HFF-Myc (cell line): ENCODE data around the gene S100A8.
A peak's percentile ranks its signal among the peaks of the same experiment; 100 is the strongest.
"Not testable (repeated sequence)": the region's sequence is repeated elsewhere in the genome, so short reads cannot be mapped to it uniquely, and the experiment has no call there.

Experiments used
- DNase-seq: peaks from one replicate; pipeline ENCODE4 v3.0.0-alpha.2; 2011; ENCODE audit warnings: low read depth; ENCODE audit errors: extremely low read depth
- H3K4me3 ChIP-seq: replicated peaks from 2 replicates; pipeline ENCODE4 v1.5.1; 2011; ENCODE audit warnings: low read depth, mild to moderate bottlenecking, control low read depth, low read length
- CTCF ChIP-seq: IDR thresholded peaks from 2 replicates; pipeline ENCODE4 v1.5.1; 2012; ENCODE audit warnings: mild to moderate bottlenecking, low read depth, low read length, control low read depth; ENCODE audit errors: missing control alignments

Gene S100A8

GRCh38 chr1:153417136-153417888 lies 26.4 kb upstream of the S100A8 start:
- no peak overlapping the region for H3K4me3 ChIP-seq
- TF ChIP-seq CTCF: no peak
- DNase-seq: no peak

GRCh38 chr1:153415850-153416570 lies 25.1 kb upstream of the S100A8 start, which contains the start of gene S100A7A:
Gene S100A7A, plus strand, starts transcription at chr1:153416520. Its CDS starts 1,563 bp downstream, at chr1:153418083.
- no peak within 1 kb of the TSS for H3K4me3 ChIP-seq
- TF ChIP-seq CTCF: no peak
- DNase-seq: no peak

- H3K4me3 ChIP-seq, DNase-seq: not testable (repeated sequence)
Observed at GRCh38 chr1:153413961-153414360, 23.1 kb upstream of the S100A8 start.

GRCh38 chr1:153407274-153407673 lies 16.4 kb upstream of the S100A8 start:
- not testable (repeated sequence) for H3K4me3 ChIP-seq, DNase-seq

- not testable (repeated sequence) for H3K4me3 ChIP-seq, DNase-seq
Observed at GRCh38 chr1:153405825-153406599, 15.1 kb upstream of the S100A8 start.

GRCh38 chr1:153404768-153405167 lies 13.9 kb upstream of the S100A8 start:
- TF ChIP-seq CTCF: peak; percentile 59
- no peak overlapping the region for H3K4me3 ChIP-seq
- DNase-seq: no peak

GRCh38 chr1:153404086-153404635 lies 13.3 kb upstream of the S100A8 start:
- DNase-seq: no peak
- TF ChIP-seq CTCF: no peak

More at GRCh38 chr1:153404086-153404635, 13.3 kb upstream of the S100A8 start:
- no peak overlapping the region for H3K4me3 ChIP-seq
